H9 (cell line): ENCODE data around the gene PGM1. TPM values are rescaled to one million over a fixed set of nuclear protein-coding genes. Genes with fewer than 3 reads are reported as not detected.

Experiments
- DNase-seq: peaks from one replicate; pipeline ENCODE4 v3.0.0-alpha.2; 2017
- H2AFZ ChIP-seq: one replicate; pipeline ENCODE4 v1.6.1; 2013; ENCODE audit warnings: mild to moderate bottlenecking, low read length, control low read depth, moderate library complexity
- H2AK5ac ChIP-seq: 2 replicates; pipeline ENCODE4 v1.6.1; 2013; ENCODE audit warnings: low read length, control low read depth, mixed read lengths; ENCODE audit not compliant: insufficient read length
- H2BK120ac ChIP-seq: one replicate; pipeline ENCODE4 v1.6.1; 2013; ENCODE audit warnings: low read depth, mild to moderate bottlenecking, low read length, control low read depth, inconsistent platforms; ENCODE audit not compliant: poor library complexity, severe bottlenecking
- H2BK12ac ChIP-seq: 2 replicates; pipeline ENCODE4 v1.6.1; 2013; ENCODE audit warnings: low read length, control low read depth, mixed read lengths, low read depth; ENCODE audit not compliant: insufficient read length
- H2BK15ac ChIP-seq: 2 replicates; pipeline ENCODE4 v1.6.1; 2013; ENCODE audit warnings: low read depth, low read length, control low read depth
- H2BK20ac ChIP-seq: one replicate; pipeline ENCODE4 v1.6.1; 2013; ENCODE audit warnings: low read depth, mild to moderate bottlenecking, low read length, control low read depth, inconsistent platforms; ENCODE audit not compliant: poor library complexity, severe bottlenecking
- H2BK5ac ChIP-seq: 2 replicates; pipeline ENCODE4 v1.6.1; 2013; ENCODE audit warnings: low read length, control low read depth, mixed read lengths; ENCODE audit not compliant: insufficient read length
- H3K14ac ChIP-seq: 2 replicates; pipeline ENCODE4 v1.6.1; 2013; ENCODE audit warnings: low read length, control low read depth; ENCODE audit not compliant: insufficient read depth
- H3K18ac ChIP-seq: 2 replicates; pipeline ENCODE4 v1.6.1; 2013; ENCODE audit warnings: low read depth, mild to moderate bottlenecking, mixed read lengths, low read length, control low read depth; ENCODE audit not compliant: insufficient read length
- H3K23ac ChIP-seq: 2 replicates; pipeline ENCODE4 v1.6.1; 2013; ENCODE audit warnings: low read length, control low read depth, mixed read lengths, low read depth; ENCODE audit not compliant: insufficient read length
- H3K23me2 ChIP-seq: 2 replicates; pipeline ENCODE4 v1.6.1; 2013; ENCODE audit warnings: low read depth, mild to moderate bottlenecking, mixed read lengths, low read length, control low read depth; ENCODE audit not compliant: insufficient read length, poor library complexity, severe bottlenecking
- H3K27ac ChIP-seq: 2 replicates; pipeline ENCODE4 v1.5.1; 2013; ENCODE audit warnings: low read length, control low read depth, mixed read lengths, low read depth; ENCODE audit not compliant: insufficient read length
- H3K27me3 ChIP-seq: 2 replicates; pipeline ENCODE4 v1.6.1; 2013; ENCODE audit warnings: low read length, control low read depth, inconsistent platforms; ENCODE audit not compliant: insufficient read depth
- H3K4ac ChIP-seq: 2 replicates; pipeline ENCODE4 v1.6.1; 2013; ENCODE audit warnings: low read depth, mild to moderate bottlenecking, control low read depth, inconsistent platforms, low read length, moderate library complexity
- H3K4me1 ChIP-seq: 2 replicates; pipeline ENCODE4 v1.6.1; 2013; ENCODE audit warnings: low read length, control low read depth, inconsistent platforms; ENCODE audit not compliant: insufficient read depth
- H3K4me2 ChIP-seq: 2 replicates; pipeline ENCODE4 v1.6.1; 2013; ENCODE audit warnings: low read length, control low read depth, mixed read lengths; ENCODE audit not compliant: insufficient read length, insufficient read depth
- H3K56ac ChIP-seq: 2 replicates; pipeline ENCODE4 v1.6.1; 2013; ENCODE audit warnings: low read depth, mild to moderate bottlenecking, mixed read lengths, low read length, control low read depth; ENCODE audit not compliant: insufficient read length
- H3K79me1 ChIP-seq: 2 replicates; pipeline ENCODE4 v1.6.1; 2013; ENCODE audit warnings: low read depth, mild to moderate bottlenecking, moderate library complexity, low read length, control low read depth, inconsistent platforms; ENCODE audit not compliant: insufficient read depth, poor library complexity, severe bottlenecking
- H3K79me2 ChIP-seq: 2 replicates; pipeline ENCODE4 v1.6.1; 2013; ENCODE audit warnings: low read length, control low read depth, inconsistent platforms; ENCODE audit not compliant: insufficient read depth
- H3K9ac ChIP-seq: 2 replicates; pipeline ENCODE4 v1.6.1; 2013; ENCODE audit warnings: low read length, control low read depth, mixed read lengths; ENCODE audit not compliant: insufficient read length; ENCODE audit errors: extremely low read depth
- H3K9me3 ChIP-seq: one replicate; pipeline ENCODE4 v1.6.1; 2013; ENCODE audit warnings: low read depth, low read length, inconsistent platforms; ENCODE audit not compliant: control insufficient read depth
- H3T11ph ChIP-seq: one replicate; pipeline ENCODE4 v1.6.1; 2013; ENCODE audit warnings: mild to moderate bottlenecking, low read length, control low read depth, inconsistent platforms
- H4K20me1 ChIP-seq: one replicate; pipeline ENCODE4 v1.6.1; 2013; ENCODE audit not compliant: control insufficient read depth, insufficient read length, insufficient read depth
- H4K5ac ChIP-seq: 2 replicates; pipeline ENCODE4 v1.6.1; 2013; ENCODE audit warnings: low read depth, mild to moderate bottlenecking, mixed read lengths, low read length, control low read depth; ENCODE audit not compliant: insufficient read length
- H4K8ac ChIP-seq: replicated peaks from 2 replicates; pipeline ENCODE4 v1.6.1; 2013; ENCODE audit warnings: low read length, control low read depth, mixed read lengths, low read depth; ENCODE audit not compliant: insufficient read length
- H4K91ac ChIP-seq: 2 replicates; pipeline ENCODE4 v1.6.1; 2013; ENCODE audit warnings: low read depth, mild to moderate bottlenecking, moderate library complexity, mixed read lengths, low read length, control low read depth; ENCODE audit not compliant: insufficient read length
- H3K27ac Mint-ChIP-seq, 3 experiments: 2 replicates in 2 of 3; 3 replicates in 1 of 3; pipeline ENCODE4 v1.8.0; 2020 to 2021; ENCODE audit warnings: mixed read lengths in 3 of 3, mild to moderate bottlenecking in 1 of 3, moderate library complexity in 1 of 3
- H3K27me3 Mint-ChIP-seq: 2 replicates; pipeline ENCODE4 v1.8.0; 2021; ENCODE audit warnings: low read depth, mild to moderate bottlenecking, moderate library complexity, mixed read lengths
- H3K36me3 Mint-ChIP-seq, 3 experiments: 2 replicates in 2 of 3; 3 replicates in 1 of 3; pipeline ENCODE4 v1.8.0; 2020 to 2021; ENCODE audit warnings: low read depth in 3 of 3, mixed read lengths in 3 of 3; ENCODE audit not compliant: insufficient read depth in 1 of 3
- H3K4me1 Mint-ChIP-seq, 2 experiments: 2 replicates each; pipeline ENCODE4 v1.8.0; 2020; ENCODE audit warnings: mixed read lengths in 2 of 2
- H3K4me3 Mint-ChIP-seq, 2 experiments: 2 replicates in 1 of 2; 3 replicates in 1 of 2; pipeline ENCODE4 v1.8.0; 2020 to 2021; ENCODE audit warnings: mild to moderate bottlenecking in 2 of 2, mixed read lengths in 2 of 2, moderate library complexity in 1 of 2
- H3K9me3 Mint-ChIP-seq, 2 experiments: 2 replicates in 1 of 2; 3 replicates in 1 of 2; pipeline ENCODE4 v1.8.0; 2020; ENCODE audit warnings: mild to moderate bottlenecking in 2 of 2, mixed read lengths in 2 of 2, moderate library complexity in 1 of 2
- CTCF ChIP-seq: fragments of 200-600 bp; sonication (generic); conservative IDR thresholded peaks from 3 replicates; pipeline ENCODE4 v1.8.0; 2021; ENCODE audit warnings: antibody characterized with exemption, mild to moderate bottlenecking
- WGBS: extraction: QIAGEN DNeasy Blood & Tissue Kit; methylation state at CpG from one replicate; pipeline ENCODE4 v1.1.7; 2013; ENCODE audit warnings: missing lambda C conversion rate, low lambda C conversion rate, mixed read lengths; ENCODE audit not compliant: insufficient read length; ENCODE audit errors: extremely low coverage; 5-methylcytosine and 5-hydroxymethylcytosine counted together
- total RNA-seq: library from RNA; stranded (reverse); gene quantifications from 2 replicates; pipeline ENCODE4 v1.2.1, GENCODE V29; 2021

Gene PGM1
- total RNA-seq, 1 experiment from 2014 or later: 56.4 TPM

GRCh38 chr1:63630666-63631065 is 37.5 kb downstream of the PGM1 start:
- no peak for TF ChIP-seq CTCF
- H3K23ac ChIP-seq: no peak overlapping the region
- peaks cover 5 to 6% of the 10 kb centered on the region in 2 experiments; a peak in 3 of 4 replicates for H3K4me1 Mint-ChIP-seq

More at GRCh38 chr1:63630666-63631065, 37.5 kb downstream of the PGM1 start:
- Histone ChIP-seq H2BK15ac (no peak overlapping the region), H2AK5ac (no peak overlapping the region), H4K91ac (no peak overlapping the region), H2BK120ac (no peak overlapping the region), H2BK20ac (no peak overlapping the region), H3K18ac (no peak overlapping the region), H2BK5ac (no peak overlapping the region), H3K23me2 (no peaks in the 10 kb centered on the region), H3K27ac (no peak overlapping the region), H4K8ac (no peak overlapping the region), H3K9ac (no peak overlapping the region), H2BK12ac (no peak overlapping the region), H4K20me1 (no peaks in the 10 kb centered on the region), H3K9me3 (no peaks in the 10 kb centered on the region), H3K4ac (no peak overlapping the region), H3K56ac (no peak overlapping the region), H3K4me1 (no peaks in the 10 kb centered on the region), H3T11ph (no peak overlapping the region), H2AFZ (no peak overlapping the region), H3K27me3 (no peaks in the 10 kb centered on the region), H3K79me2 (no peaks in the 10 kb centered on the region), H3K79me1 (no peaks in the 10 kb centered on the region), H4K5ac (no peak overlapping the region), H3K14ac (no peak overlapping the region), H3K4me2 (no peak overlapping the region)
- Mint-ChIP-seq H3K4me3 (no peak overlapping the region), H3K27ac (no peak overlapping the region), H3K36me3 (peaks cover 0 to 15% (median 5%) of the 10 kb centered on the region in 3 experiments; a peak in 4 of 7 replicates), H3K27me3 (no peaks in the 10 kb centered on the region), H3K9me3 (no peaks in the 10 kb centered on the region)
- whole genome bisulfite sequencing: no CpG with 5 or more reads among the region's 1 CpG
- no peak for DNase-seq
